H1 (cell line): ENCODE results near the gene UGGT2. TPM values are rescaled to one million over a fixed set of nuclear protein-coding genes. Genes with fewer than 3 reads are reported as not detected.
"Not testable (repeated sequence)": the region's sequence is repeated elsewhere in the genome, so short reads cannot be mapped to it uniquely, and the experiment has no call there.

Experiments
- CTCF ChIA-PET: fragments of 300-600 bp; sonication (Branson Sonifier 250); formaldehyde crosslinking; loops from one replicate; lab custom pipeline; 2021; ENCODE audit not compliant: partially characterized antibody; lab: Charles Lee
- POLR2A ChIA-PET: fragments of 300-600 bp; sonication (Branson Sonifier 250); formaldehyde crosslinking; loops from one replicate; lab custom pipeline; 2021; ENCODE audit warnings: inconsistent platforms; ENCODE audit not compliant: partially characterized antibody; lab: Charles Lee
- DNase-seq, 2 experiments: peaks; one replicate each; pipeline versions ENCODE4 v3.0.0 to v3.0.0-alpha.2; 2010 to 2022; ENCODE audit warnings: low spot score in 2 of 2, low read depth in 1 of 2, mixed read lengths in 1 of 2
- FAIRE-seq: peaks from 2 replicates; lab custom pipeline; 2011; peaks lifted over from hg19 to GRCh38; lab: Jason Lieb, UNC
- H2AFZ ChIP-seq: 2 replicates; pipeline ENCODE4 v1.8.1; 2012; ENCODE audit warnings: low read length, inconsistent platforms
- H2AK5ac ChIP-seq: 2 replicates; pipeline ENCODE4 v1.6.1; 2013; ENCODE audit warnings: low read depth, low read length
- H2BK120ac ChIP-seq: replicated peaks from 2 replicates; pipeline ENCODE3; 2013; ENCODE audit warnings: low read depth, low read length, inconsistent platforms
- H2BK12ac ChIP-seq: 2 replicates; pipeline ENCODE4 v1.6.1; 2013; ENCODE audit warnings: low read depth, low read length
- H2BK15ac ChIP-seq: 2 replicates; pipeline ENCODE4 v1.6.1; 2013; ENCODE audit warnings: low read length
- H2BK20ac ChIP-seq: 2 replicates; pipeline ENCODE4 v1.6.1; 2013; ENCODE audit warnings: low read length
- H2BK5ac ChIP-seq: 2 replicates; pipeline ENCODE4 v1.6.1; 2013; ENCODE audit warnings: low read depth, low read length
- H3K14ac ChIP-seq: 2 replicates; pipeline ENCODE4 v1.6.1; 2013; ENCODE audit warnings: inconsistent platforms; ENCODE audit not compliant: insufficient read length
- H3K18ac ChIP-seq: 2 replicates; pipeline ENCODE4 v1.6.1; 2013; ENCODE audit warnings: low read length; ENCODE audit errors: extremely low read depth
- H3K23ac ChIP-seq: 2 replicates; pipeline ENCODE4 v1.6.1; 2013; ENCODE audit warnings: inconsistent platforms; ENCODE audit not compliant: insufficient read length
- H3K23me2 ChIP-seq: 2 replicates; pipeline ENCODE4 v1.6.1; 2013; ENCODE audit warnings: low read depth, low read length
- H3K27ac ChIP-seq: 2 replicates; pipeline ENCODE4 v1.6.1; 2011; ENCODE audit warnings: low read depth, low read length, inconsistent platforms
- H3K27me3 ChIP-seq, 4 experiments: replicated peaks in 1 of 4; 1 replicate in 1 of 4; 2 replicates in 3 of 4; pipeline versions ENCODE4 v1.6.1 to v1.8.1; 2011 to 2013; ENCODE audit warnings: low read length in 3 of 4, mild to moderate bottlenecking in 3 of 4, inconsistent platforms in 2 of 4, mixed read lengths in 2 of 4, moderate library complexity in 1 of 4; ENCODE audit not compliant: control insufficient read depth in 3 of 4, insufficient read depth in 3 of 4; ENCODE audit errors: extremely low read depth in 1 of 4
- H3K36me3 ChIP-seq, 4 experiments: 2 replicates each; pipeline versions ENCODE4 v1.6.1 to v1.8.1; 2011 to 2013; ENCODE audit warnings: mild to moderate bottlenecking in 4 of 4, low read length in 3 of 4, moderate library complexity in 2 of 4, control low read depth in 1 of 4, inconsistent platforms in 1 of 4; ENCODE audit not compliant: insufficient read depth in 4 of 4, control insufficient read depth in 2 of 4
- H3K4ac ChIP-seq: replicated peaks from 2 replicates; pipeline ENCODE3; 2013; ENCODE audit warnings: low read length, low read depth, mixed read lengths, inconsistent platforms; ENCODE audit not compliant: insufficient read length
- H3K4me1 ChIP-seq, 4 experiments: replicated peaks in 1 of 4; 1 replicate in 1 of 4; 2 replicates in 3 of 4; pipeline versions ENCODE4 v1.6.1 to v1.8.1; 2011 to 2013; ENCODE audit warnings: low read length in 3 of 4, inconsistent platforms in 2 of 4, mixed read lengths in 1 of 4; ENCODE audit not compliant: insufficient read depth in 4 of 4, control insufficient read depth in 3 of 4
- H3K4me2 ChIP-seq, 2 experiments: 2 replicates each; pipeline versions ENCODE4 v1.6.1 to v1.8.1; 2011 to 2013; ENCODE audit warnings: low read depth in 2 of 2, low read length in 2 of 2, control low read depth in 1 of 2, inconsistent platforms in 1 of 2, mild to moderate bottlenecking in 1 of 2; ENCODE audit not compliant: insufficient read depth in 1 of 2
- H3K4me3 ChIP-seq, 4 experiments: fragments of 200-600, 300-600 bp in 1 of 4; sonication (generic), shearing (Covaris generic), sonication (Bioruptor Twin) in 1 of 4; 2 replicates each; pipeline versions ENCODE4 v1.5.1 to v1.8.1; 2011 to 2016; ENCODE audit warnings: low read length in 4 of 4, low read depth in 3 of 4, control low read depth in 2 of 4, inconsistent platforms in 2 of 4, mild to moderate bottlenecking in 2 of 4, mixed read lengths in 1 of 4, moderate library complexity in 1 of 4; ENCODE audit not compliant: insufficient read depth in 2 of 4; ENCODE audit errors: extremely low read depth in 1 of 4
- H3K56ac ChIP-seq: replicated peaks from 2 replicates; pipeline ENCODE3; 2013; ENCODE audit warnings: low read depth, mild to moderate bottlenecking, mixed read lengths, low read length, inconsistent platforms; ENCODE audit not compliant: insufficient read length
- H3K79me1 ChIP-seq: 2 replicates; pipeline ENCODE4 v1.6.1; 2013; ENCODE audit warnings: low read depth, low read length, control low read depth
- H3K79me2 ChIP-seq, 2 experiments: 2 replicates each; pipeline versions ENCODE4 v1.6.1 to v1.8.1; 2012 to 2013; ENCODE audit warnings: low read length in 2 of 2, mild to moderate bottlenecking in 2 of 2, inconsistent platforms in 1 of 2; ENCODE audit not compliant: insufficient read depth in 2 of 2, control insufficient read depth in 1 of 2
- H3K9ac ChIP-seq, 4 experiments: replicated peaks in 1 of 4; 1 replicate in 1 of 4; 2 replicates in 3 of 4; pipeline versions ENCODE4 v1.6.1 to v1.8.1; 2011 to 2013; ENCODE audit warnings: low read depth in 3 of 4, low read length in 3 of 4, control low read depth in 2 of 4, mild to moderate bottlenecking in 2 of 4, moderate library complexity in 2 of 4, inconsistent platforms in 1 of 4; ENCODE audit errors: extremely low read depth in 1 of 4
- H3K9me3 ChIP-seq, 2 experiments: 2 replicates each; pipeline versions ENCODE4 v1.6.1 to v1.8.1; 2012 to 2013; ENCODE audit warnings: mild to moderate bottlenecking in 2 of 2, moderate library complexity in 2 of 2, control low read depth in 1 of 2, inconsistent platforms in 1 of 2, low read depth in 1 of 2, low read length in 1 of 2, mixed read lengths in 1 of 2; ENCODE audit not compliant: insufficient read depth in 2 of 2
- H4K20me1 ChIP-seq, 2 experiments: replicated peaks in 1 of 2; 2 replicates each; pipeline versions ENCODE3 to v1.8.1; 2011 to 2013; ENCODE audit warnings: inconsistent platforms in 2 of 2, low read length in 2 of 2, mild to moderate bottlenecking in 1 of 2; ENCODE audit not compliant: insufficient read depth in 2 of 2, control insufficient read depth in 1 of 2
- H4K5ac ChIP-seq: 2 replicates; pipeline ENCODE4 v1.6.1; 2013; ENCODE audit warnings: low read length, low read depth, mixed read lengths, inconsistent platforms; ENCODE audit not compliant: insufficient read length
- H4K8ac ChIP-seq: 2 replicates; pipeline ENCODE4 v1.8.0; 2013; ENCODE audit warnings: mild to moderate bottlenecking, moderate library complexity, low read length, inconsistent platforms; ENCODE audit not compliant: insufficient read depth; ENCODE audit errors: extremely low read depth
- H4K91ac ChIP-seq: replicated peaks from 2 replicates; pipeline ENCODE3; 2013; ENCODE audit warnings: low read length, mixed read lengths, inconsistent platforms; ENCODE audit not compliant: insufficient read length
- WGBS, 2 experiments: shearing (Covaris generic) in 1 of 2; methylation state at CpG; one replicate each; pipeline versions ENCODE4 v1.1.6 to v1.1.7; 2013 to 2015; ENCODE audit warnings: low lambda C conversion rate in 2 of 2, mixed read lengths in 2 of 2, inconsistent platforms in 1 of 2, low coverage in 1 of 2, missing lambda C conversion rate in 1 of 2; ENCODE audit not compliant: insufficient replicate concordance in 2 of 2, insufficient coverage in 1 of 2, insufficient read length in 1 of 2; ENCODE audit errors: extremely low coverage in 1 of 2, missing lambda C conversion rate in 1 of 2; 5-methylcytosine and 5-hydroxymethylcytosine counted together
- polyA plus RNA-seq, 7 experiments: library from polyadenylated mRNA; depleted of rRNA in 3 of 7; stranded (reverse) in 5 of 7; unstranded in 2 of 7; fragments of >200 nt in 5 of 7; fragments of 200-250 nt in 2 of 7; gene quantifications; 1 replicate in 5 of 7; 2 replicates in 1 of 7; 4 replicates in 1 of 7; pipeline versions ENCODE4 v1.2.1 to v1.2.3, GENCODE V29; 2011 to 2013; ENCODE audit warnings: missing spikeins in 2 of 7, mixed read lengths in 2 of 7
- total RNA-seq: library from RNA; stranded (reverse); fragmentation: NEBNext Ultra II Directional; extraction: Animal tissue kit (Norgen Biotek cat#: 25700); gene quantifications from 2 replicates; pipeline ENCODE4 v1.2.1, GENCODE V29; 2021

UGGT2 gene
- total and polyA plus RNA-seq, 2 of the 8 experiments (the other 6 are each of a cell fraction or from before 2014, with no cell fraction given) = 5.9 to 25.1 TPM

GRCh38 chr13:95781940-95782339 lies 271.3 kb downstream of the UGGT2 start:
- H3K4me1 ChIP-seq, H4K91ac ChIP-seq, H3K56ac ChIP-seq, H3K9me3 ChIP-seq, H2BK120ac ChIP-seq, H3K4me3 ChIP-seq, H2BK5ac ChIP-seq, H3K18ac ChIP-seq, H4K5ac ChIP-seq, DNase-seq, H3K14ac ChIP-seq, H3K9ac ChIP-seq, POLR2A ChIA-PET, H2AK5ac ChIP-seq, H2BK15ac ChIP-seq, H3K79me2 ChIP-seq, H2BK12ac ChIP-seq, H3K4me2 ChIP-seq, H3K4ac ChIP-seq, H3K23me2 ChIP-seq, H3K23ac ChIP-seq, H4K20me1 ChIP-seq, H4K8ac ChIP-seq, H3K27me3 ChIP-seq, H3K36me3 ChIP-seq, H3K27ac ChIP-seq, FAIRE-seq, H2AFZ ChIP-seq, H3K79me1 ChIP-seq, H2BK20ac ChIP-seq: not testable (repeated sequence)
- CTCF ChIA-PET = interaction anchor here (1.6 kb wide), 1 partner anchor 84 kb away, joined by 5 read pairs; no protein-coding TSS in a partner anchor
- WGBS, 2 experiments = 86% methylated on average over 1 of the region's 1 CpG; no CpG with 5 or more reads in 1 of the 2 experiments
